Naive B cell (primary cell): ENCODE data around the gene SIRPD. TPM values are rescaled to one million over a fixed set of nuclear protein-coding genes. Genes with fewer than 3 reads are reported as not detected.
A peak's percentile ranks its signal among the peaks of the same experiment; 100 is the strongest.

ENCODE experiments used
- ATAC-seq, 2 donors: fragments of 150-1000 bp; cut with Tn5 transposase; 2 replicates each; pipeline ENCODE4 v1.10.0; 2021; ENCODE audit warnings: low read depth in 2 of 2, mild to moderate bottlenecking in 2 of 2, moderate library complexity in 2 of 2
- DNase-seq: peaks from one replicate; pipeline ENCODE4 v3.0.0; 2022
- H3K27ac Mint-ChIP-seq, 6 donors: one replicate each; pipeline ENCODE4 v1.8.0; 2020 to 2022; ENCODE audit warnings: mild to moderate bottlenecking in 6 of 6, mixed read lengths in 6 of 6, moderate library complexity in 5 of 6, inconsistent platforms in 2 of 6
- H3K27me3 Mint-ChIP-seq, 3 donors: one replicate each; pipeline ENCODE4 v1.8.0; 2021 to 2022; ENCODE audit warnings: mixed read lengths in 3 of 3, mild to moderate bottlenecking in 1 of 3
- H3K36me3 Mint-ChIP-seq, 2 donors: one replicate each; pipeline ENCODE4 v1.8.0; 2020 to 2022; ENCODE audit warnings: mixed read lengths in 2 of 2, inconsistent platforms in 1 of 2, mild to moderate bottlenecking in 1 of 2
- H3K4me1 Mint-ChIP-seq, 3 donors: one replicate each; pipeline ENCODE4 v1.8.0; 2020 to 2022; ENCODE audit warnings: mixed read lengths in 3 of 3, inconsistent platforms in 1 of 3, mild to moderate bottlenecking in 1 of 3, moderate library complexity in 1 of 3
- H3K4me3 Mint-ChIP-seq, 8 donors: one replicate each; pipeline ENCODE4 v1.8.0; 2020 to 2022; ENCODE audit warnings: mild to moderate bottlenecking in 8 of 8, mixed read lengths in 8 of 8, moderate library complexity in 8 of 8, inconsistent platforms in 2 of 8
- H3K9me3 Mint-ChIP-seq, 7 donors: one replicate each; pipeline ENCODE4 v1.8.0; 2020 to 2022; ENCODE audit warnings: mixed read lengths in 7 of 7, mild to moderate bottlenecking in 5 of 7, inconsistent platforms in 2 of 7, moderate library complexity in 1 of 7
- polyA plus RNA-seq, 6 donors: library from polyadenylated mRNA; unstranded; fragments of 300-500 nt; fragmentation: Illumina TruSeq; gene quantifications; one replicate each; pipeline ENCODE4 v1.2.3, GENCODE V29; 2021; ENCODE audit warnings: low read depth in 6 of 6

SIRPD gene
- polyA plus RNA-seq, 6 donors from 2014 or later = not detected

DNA sequence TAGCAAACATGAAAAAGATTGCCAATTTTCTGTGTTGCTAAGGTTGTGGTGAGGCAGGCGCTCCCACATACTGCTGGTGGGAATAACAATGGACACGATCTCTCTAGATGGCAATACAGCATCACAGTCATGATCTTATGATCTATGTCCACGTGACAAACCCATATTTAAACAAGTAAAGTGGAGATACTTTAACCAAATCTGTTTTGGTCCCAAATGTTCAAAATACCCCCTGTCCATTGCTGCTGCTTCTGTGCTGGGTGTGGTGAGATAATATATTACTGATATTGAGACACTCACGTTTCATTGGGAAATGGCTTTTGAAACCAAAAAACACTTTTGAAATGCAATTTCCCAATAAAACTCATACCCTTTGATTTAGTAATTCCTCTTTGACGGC is 23.0 kb downstream of the SIRPD start:
- no peaks in the 10 kb centered on the region for H3K36me3 Mint-ChIP-seq
- H3K4me3 Mint-ChIP-seq = no peak overlapping the region
- no peak for DNase-seq
- peak overlapping the region in 1 of 6 donors; percentile 15 for H3K27ac Mint-ChIP-seq
- ATAC-seq = no peak
- peaks cover 35 to 38% (median 37%) of the 10 kb centered on the region in 3 donors for H3K4me1 Mint-ChIP-seq
- H3K27me3 Mint-ChIP-seq = no peaks in the 10 kb centered on the region
- peaks cover 0 to 2% (median 0%) of the 10 kb centered on the region in 7 donors for H3K9me3 Mint-ChIP-seq

- Mint-ChIP-seq H3K9me3 (peaks cover 0 to 3% (median 0%) of the 10 kb centered on the region in 7 donors), H3K27me3 (no peaks in the 10 kb centered on the region), H3K4me3 (no peak overlapping the region), H3K36me3 (no peaks in the 10 kb centered on the region), H3K27ac (no peak overlapping the region), H3K4me1 (peaks cover 29 to 31% (median 29%) of the 10 kb centered on the region in 3 donors)
- no peak for ATAC-seq
- no peak for DNase-seq
Observed at GRCh38 chr20:1533059-1533458, 24.4 kb downstream of the SIRPD start.

DNA sequence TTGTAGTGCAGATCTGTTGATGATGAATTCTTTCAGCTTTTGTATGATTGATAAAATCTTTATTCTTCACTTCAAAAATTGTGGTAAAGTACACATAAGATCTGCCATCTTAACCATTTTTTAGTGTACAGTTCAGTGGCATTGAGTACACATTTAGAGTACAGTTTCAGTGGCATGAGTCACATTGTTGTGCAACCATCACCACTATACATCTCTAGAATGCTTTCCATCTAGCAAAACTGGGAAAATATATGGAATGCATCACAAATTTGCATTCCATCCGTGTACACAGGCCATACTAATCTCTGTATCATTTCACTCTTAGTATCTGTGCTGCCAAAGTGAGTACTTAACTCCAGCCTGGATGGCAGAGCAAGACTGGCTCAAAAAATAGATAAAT is 28.7 kb downstream of the SIRPD start:
- H3K4me1 Mint-ChIP-seq = peaks cover 5 to 22% (median 6%) of the 10 kb centered on the region in 3 donors
- no peak overlapping the region for H3K27ac Mint-ChIP-seq
- DNase-seq = no peak
- peaks cover 0 to 5% (median 2%) of the 10 kb centered on the region in 7 donors for H3K9me3 Mint-ChIP-seq
- no peak overlapping the region for H3K4me3 Mint-ChIP-seq
- H3K36me3 Mint-ChIP-seq = peaks cover 0 to 3% of the 10 kb centered on the region in 2 donors
- H3K27me3 Mint-ChIP-seq = no peaks in the 10 kb centered on the region
- no peak for ATAC-seq

- DNase-seq (no peak), ATAC-seq (no peak)
- H3K4me3 Mint-ChIP-seq = no peak overlapping the region
- peaks cover 0 to 3% of the 10 kb centered on the region in 2 donors for H3K36me3 Mint-ChIP-seq
- no peaks in the 10 kb centered on the region for H3K27me3 Mint-ChIP-seq
- H3K4me1 Mint-ChIP-seq = peaks cover 5 to 28% (median 6%) of the 10 kb centered on the region in 3 donors
- no peak overlapping the region for H3K27ac Mint-ChIP-seq
- peaks cover 0 to 5% (median 2%) of the 10 kb centered on the region in 7 donors for H3K9me3 Mint-ChIP-seq
Observed at GRCh38 chr20:1527923-1528322, 29.6 kb downstream of the SIRPD start.

DNA sequence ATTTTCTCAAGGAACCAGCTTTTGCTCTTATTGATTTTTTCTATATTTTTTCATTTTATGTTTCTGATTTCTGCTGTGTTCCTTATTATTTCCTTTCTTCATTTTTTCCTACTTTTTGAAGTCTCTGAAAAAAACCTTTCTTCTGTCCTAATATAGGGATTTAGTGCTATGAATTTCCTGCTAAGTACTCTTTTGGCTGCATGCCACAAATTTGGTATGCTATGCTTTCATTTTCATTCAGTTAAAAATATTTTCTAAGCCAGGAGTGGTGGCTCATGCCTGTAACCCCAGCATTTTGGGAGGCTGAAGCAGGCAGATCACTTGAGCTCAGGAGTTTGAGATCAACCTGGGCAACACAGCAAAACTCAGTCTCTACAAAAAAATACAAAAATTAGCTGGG is 30.6 kb downstream of the SIRPD start:
- Mint-ChIP-seq H3K27me3 (peaks cover 0 to 3% (median 2%) of the 10 kb centered on the region in 3 donors), H3K4me1 (peaks cover 5 to 30% (median 8%) of the 10 kb centered on the region in 3 donors), H3K9me3 (peaks cover 0 to 5% (median 2%) of the 10 kb centered on the region in 7 donors), H3K4me3 (no peak overlapping the region), H3K27ac (no peak overlapping the region), H3K36me3 (peaks cover 0 to 3% of the 10 kb centered on the region in 2 donors)
- no peak for DNase-seq
- ATAC-seq = no peak

DNA sequence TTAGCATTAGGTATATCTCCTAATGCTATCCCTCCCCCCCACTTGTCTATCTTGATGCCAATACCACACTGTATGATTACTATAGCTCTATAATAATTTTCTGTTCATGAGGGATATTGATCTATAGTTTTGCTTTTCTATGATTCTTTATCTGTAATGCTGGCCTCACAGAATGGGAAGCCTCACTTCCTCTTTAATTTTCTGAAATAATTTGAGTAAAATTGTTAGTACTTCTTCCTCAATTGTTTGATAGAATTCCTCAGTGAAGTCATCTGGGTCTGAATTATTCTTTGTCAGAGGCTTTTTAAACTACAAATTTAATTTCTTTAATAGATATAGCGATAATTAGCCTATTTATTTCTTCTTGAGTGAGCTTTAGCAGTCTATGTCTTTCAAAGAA is 31.2 kb downstream of the SIRPD start:
- no peak for DNase-seq
- Mint-ChIP-seq H3K4me3 (no peak overlapping the region), H3K9me3 (peaks cover 0 to 5% (median 2%) of the 10 kb centered on the region in 7 donors), H3K36me3 (peaks cover 0 to 3% of the 10 kb centered on the region in 2 donors), H3K4me1 (peaks cover 7 to 36% (median 11%) of the 10 kb centered on the region in 3 donors), H3K27me3 (peaks cover 0 to 9% (median 8%) of the 10 kb centered on the region in 3 donors), H3K27ac (no peak overlapping the region)
- no peak for ATAC-seq

GRCh38 chr20:1524004-1524403 is 33.5 kb downstream of the SIRPD start:
- Mint-ChIP-seq H3K36me3 (peaks cover 0 to 3% of the 10 kb centered on the region in 2 donors), H3K4me1 (peaks cover 17 to 44% (median 18%) of the 10 kb centered on the region in 3 donors), H3K27ac (no peak overlapping the region), H3K9me3 (peaks cover 0 to 5% (median 2%) of the 10 kb centered on the region in 7 donors), H3K27me3 (peaks cover 15 to 27% (median 25%) of the 10 kb centered on the region in 3 donors), H3K4me3 (peak overlapping the region in 2 of 8 donors; percentile 56 to 71)
- peak; percentile 51 to 57 for ATAC-seq
- DNase-seq = no peak

GRCh38 chr20:1517010-1517409 is 40.5 kb downstream of the SIRPD start:
- no peak overlapping the region for H3K27ac Mint-ChIP-seq
- ATAC-seq (no peak), DNase-seq (no peak)
- H3K27me3 Mint-ChIP-seq = peaks cover 24 to 62% (median 50%) of the 10 kb centered on the region in 3 donors
- H3K4me3 Mint-ChIP-seq = no peak overlapping the region
- H3K9me3 Mint-ChIP-seq = peaks cover 3 to 14% (median 9%) of the 10 kb centered on the region in 7 donors
- peaks cover 0 to 8% of the 10 kb centered on the region in 2 donors for H3K36me3 Mint-ChIP-seq
- peaks cover 11 to 15% (median 13%) of the 10 kb centered on the region in 3 donors for H3K4me1 Mint-ChIP-seq

DNA sequence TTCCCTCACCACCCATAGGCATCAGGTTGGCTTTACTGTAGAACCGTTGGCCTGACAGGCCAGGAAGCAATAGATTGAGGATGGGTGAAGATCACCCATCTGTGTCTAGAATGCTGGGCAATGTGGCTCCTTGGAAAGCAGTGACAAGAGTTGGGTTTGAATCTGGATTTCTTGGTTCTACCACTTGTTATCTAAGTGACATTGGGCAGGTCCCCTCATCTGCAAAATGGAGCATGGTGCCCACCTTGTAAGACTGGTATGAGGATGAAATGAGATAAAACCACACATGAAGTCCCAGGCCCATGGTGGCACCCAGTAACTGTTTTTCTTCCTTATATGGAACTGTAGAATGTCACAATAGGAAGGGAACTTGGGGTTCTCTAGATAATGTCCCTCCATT is 43.7 kb downstream of the SIRPD start:
- Mint-ChIP-seq H3K4me3 (no peak overlapping the region), H3K4me1 (no peaks in the 10 kb centered on the region)

DNA sequence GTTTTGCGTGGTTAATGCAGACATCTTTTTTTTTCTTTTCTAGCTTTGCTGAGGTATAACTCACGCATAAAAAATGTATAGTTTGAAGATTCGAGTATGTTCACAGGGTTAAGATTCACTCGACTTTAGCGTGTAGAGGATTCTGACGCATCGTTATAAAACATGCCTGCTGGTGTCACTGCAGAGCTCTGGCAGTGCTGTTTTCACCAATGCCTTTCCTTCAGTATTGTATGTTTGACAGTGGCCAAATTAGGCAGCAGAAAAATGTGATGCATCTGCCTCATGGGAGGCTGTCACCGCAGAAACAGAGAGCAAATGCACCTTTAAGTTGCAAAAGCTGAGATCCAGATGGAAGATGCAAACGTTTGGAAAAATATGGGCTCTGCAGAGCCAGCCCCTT is 48.3 kb downstream of the SIRPD start:
- Mint-ChIP-seq H3K27me3 (peaks cover 30 to 55% (median 50%) of the 10 kb centered on the region in 3 donors), H3K27ac (peak overlapping the region in 1 of 6 donors; percentile 31), H3K4me3 (no peak overlapping the region), H3K36me3 (peaks cover 0 to 8% of the 10 kb centered on the region in 2 donors), H3K4me1 (no peaks in the 10 kb centered on the region), H3K9me3 (peaks cover 3 to 18% (median 8%) of the 10 kb centered on the region in 7 donors)
- ATAC-seq (peak; percentile 60 to 70), DNase-seq (no peak)

More for the DNA sequence above, 43.7 kb downstream of the SIRPD start:
- no peak for DNase-seq
- peaks cover 27 to 57% (median 51%) of the 10 kb centered on the region in 3 donors for H3K27me3 Mint-ChIP-seq
- no peak overlapping the region for H3K27ac Mint-ChIP-seq
- peaks cover 3 to 18% (median 8%) of the 10 kb centered on the region in 7 donors for H3K9me3 Mint-ChIP-seq
- peaks cover 0 to 8% of the 10 kb centered on the region in 2 donors for H3K36me3 Mint-ChIP-seq
- no peak for ATAC-seq

- ATAC-seq (no peak), DNase-seq (no peak)
- no peak overlapping the region for H3K4me3 Mint-ChIP-seq
- H3K36me3 Mint-ChIP-seq = peaks cover 0 to 8% of the 10 kb centered on the region in 2 donors
- peaks cover 33 to 56% (median 48%) of the 10 kb centered on the region in 3 donors for H3K27me3 Mint-ChIP-seq
- H3K27ac Mint-ChIP-seq = no peak overlapping the region
- H3K4me1 Mint-ChIP-seq = peaks cover 0 to 2% (median under 1%) of the 10 kb centered on the region in 3 donors
- H3K9me3 Mint-ChIP-seq = peaks cover 3 to 18% (median 8%) of the 10 kb centered on the region in 7 donors
Observed at GRCh38 chr20:1508574-1508973, 48.9 kb downstream of the SIRPD start.

- Mint-ChIP-seq H3K36me3 (peaks cover 0 to 8% of the 10 kb centered on the region in 2 donors), H3K27me3 (peaks cover 38 to 60% (median 56%) of the 10 kb centered on the region in 3 donors), H3K4me3 (no peak overlapping the region), H3K4me1 (peaks cover 3 to 6% (median 4%) of the 10 kb centered on the region in 3 donors), H3K27ac (no peak overlapping the region), H3K9me3 (peaks cover 0 to 10% (median 0%) of the 10 kb centered on the region in 7 donors)
- DNase-seq (no peak), ATAC-seq (no peak)
Observed at GRCh38 chr20:1507276-1507675, 50.2 kb downstream of the SIRPD start.

DNA sequence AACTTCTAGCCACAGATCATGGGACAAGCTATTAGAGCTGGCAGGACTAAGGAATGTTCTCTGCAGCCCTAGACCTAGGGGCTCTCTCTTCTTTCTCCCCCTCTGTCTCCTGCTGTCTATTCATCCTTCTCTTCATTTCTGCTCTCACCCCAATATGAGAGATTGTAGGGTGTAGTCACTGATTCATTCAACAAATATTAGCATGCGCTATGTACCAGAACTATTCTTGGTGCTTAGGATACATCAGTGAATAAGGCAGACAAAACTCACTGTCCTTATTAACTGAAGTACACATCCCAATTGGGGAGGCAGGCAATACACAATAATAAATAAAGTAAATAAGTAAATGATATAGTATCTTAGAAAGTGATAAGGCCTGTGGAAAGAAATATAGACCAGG is 51.6 kb downstream of the SIRPD start:
- Mint-ChIP-seq H3K27me3 (peaks cover 35 to 54% (median 52%) of the 10 kb centered on the region in 3 donors), H3K27ac (no peak overlapping the region), H3K4me1 (peaks cover 3 to 6% (median 4%) of the 10 kb centered on the region in 3 donors), H3K36me3 (peaks cover 0 to 8% of the 10 kb centered on the region in 2 donors), H3K4me3 (no peak overlapping the region), H3K9me3 (peaks cover 0 to 3% (median 0%) of the 10 kb centered on the region in 7 donors)
- ATAC-seq (no peak), DNase-seq (no peak)

DNA sequence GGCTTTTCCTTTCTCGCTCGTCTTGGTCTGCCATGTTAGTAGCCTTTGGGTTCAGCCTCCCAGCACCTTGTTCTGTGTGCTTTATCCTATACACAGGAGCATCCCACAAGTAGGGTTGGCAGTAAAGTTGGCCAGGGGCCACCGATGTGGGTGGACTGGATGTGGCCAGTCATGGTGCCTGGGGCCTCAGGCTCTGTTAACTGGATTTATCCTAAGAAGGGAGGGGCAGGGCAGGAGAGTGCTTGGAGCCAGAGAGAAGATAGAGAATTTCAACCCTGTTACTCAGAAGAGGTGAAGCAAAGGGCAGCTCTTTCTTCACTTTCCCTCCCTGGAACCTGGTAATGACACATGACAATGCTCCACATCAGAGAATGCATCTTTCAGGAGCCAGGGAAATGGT is 52.1 kb downstream of the SIRPD start:
- peaks cover 37 to 57% (median 55%) of the 10 kb centered on the region in 3 donors for H3K27me3 Mint-ChIP-seq
- H3K9me3 Mint-ChIP-seq = peaks cover 0 to 3% (median 0%) of the 10 kb centered on the region in 7 donors
- peaks cover 4 to 6% (median 5%) of the 10 kb centered on the region in 3 donors for H3K4me1 Mint-ChIP-seq
- peaks cover 0 to 8% of the 10 kb centered on the region in 2 donors for H3K36me3 Mint-ChIP-seq
- no peak for ATAC-seq
- no peak for DNase-seq
- H3K27ac Mint-ChIP-seq = no peak overlapping the region
- H3K4me3 Mint-ChIP-seq = no peak overlapping the region
